HG02870 (cell line): ENCODE data around the gene SLC26A8.
"Not testable (repeated sequence)": the region's sequence is repeated elsewhere in the genome, so short reads cannot be mapped to it uniquely, and the experiment has no call there.

ENCODE experiments used
- ATAC-seq: cut with Tn5 transposase; IDR thresholded peaks from one replicate; pipeline ENCODE4 v1.9.1; 2021; ENCODE audit warnings: mild to moderate bottlenecking, moderate library complexity; ENCODE audit not compliant: unreplicated experiment

Gene SLC26A8

GRCh38 chr6:35955521-35955920, 68.9 kb downstream of the SLC26A8 start:
- ATAC-seq = no peak

- ATAC-seq = no peak
These were observed 69.4 kb downstream of the SLC26A8 start for GRCh38 chr6:35955071-35955470.

GRCh38 chr6:35954333-35954732, 70.1 kb downstream of the SLC26A8 start:
- ATAC-seq = no peak

GRCh38 chr6:35948725-35949124, 75.7 kb downstream of the SLC26A8 start:
- no peak for ATAC-seq

GRCh38 chr6:35945650-35946025, 78.8 kb downstream of the SLC26A8 start:
- no peak for ATAC-seq

- no peak for ATAC-seq
These were observed 81.1 kb downstream of the SLC26A8 start for GRCh38 chr6:35943390-35943789.

- no peak for ATAC-seq
These were observed 82.1 kb downstream of the SLC26A8 start for GRCh38 chr6:35942355-35942754.

GRCh38 chr6:35941170-35941569, 83.3 kb downstream of the SLC26A8 start:
- ATAC-seq = not testable (repeated sequence)

- ATAC-seq = not testable (repeated sequence)
These were observed 84.4 kb downstream of the SLC26A8 start for GRCh38 chr6:35940014-35940413.

GRCh38 chr6:35939259-35939658, 85.2 kb downstream of the SLC26A8 start:
- not testable (repeated sequence) for ATAC-seq

- ATAC-seq = no peak
These were observed 87.6 kb downstream of the SLC26A8 start for GRCh38 chr6:35936681-35937359.

- no peak for ATAC-seq
These were observed 89.0 kb downstream of the SLC26A8 start for GRCh38 chr6:35935469-35935868.

- no peak for ATAC-seq
These were observed 90.6 kb downstream of the SLC26A8 start for GRCh38 chr6:35933844-35934243.

- ATAC-seq = not testable (repeated sequence)
These were observed 92.6 kb downstream of the SLC26A8 start for GRCh38 chr6:35931873-35932272.

- ATAC-seq = no peak
These were observed 93.3 kb downstream of the SLC26A8 start for GRCh38 chr6:35931120-35931561.

- ATAC-seq = no peak
These were observed 94.8 kb downstream of the SLC26A8 start for GRCh38 chr6:35929601-35930000.

GRCh38 chr6:35926509-35927215, 97.8 kb downstream of the SLC26A8 start:
- ATAC-seq = no peak

- no peak for ATAC-seq
These were observed 98.5 kb downstream of the SLC26A8 start for GRCh38 chr6:35925961-35926360.

GRCh38 chr6:35924146-35924545, 100.3 kb downstream of the SLC26A8 start:
- ATAC-seq = no peak

- ATAC-seq = no peak
These were observed 102.3 kb downstream of the SLC26A8 start for GRCh38 chr6:35922139-35922554.

- ATAC-seq = peak; percentile 69
These were observed 103.4 kb downstream of the SLC26A8 start, which contains the start of gene SRPK1 for GRCh38 chr6:35920793-35921732. Gene SRPK1 (minus strand): TSS chr6:35921098. CDS start chr6:35921056, 42 bp downstream.
